HPDE6-E6E7 (cell line): Measurements from ENCODE around the gene TAF4B.
"Not testable (repeated sequence)": the region's sequence is repeated elsewhere in the genome, so short reads cannot be mapped to it uniquely, and the experiment has no call there.

Experiments used
- DNase-seq: peaks from one replicate; pipeline ENCODE4 v3.0.0; 2011; ENCODE audit warnings: missing footprints; ENCODE audit errors: extremely low spot score

TAF4B gene

DNA sequence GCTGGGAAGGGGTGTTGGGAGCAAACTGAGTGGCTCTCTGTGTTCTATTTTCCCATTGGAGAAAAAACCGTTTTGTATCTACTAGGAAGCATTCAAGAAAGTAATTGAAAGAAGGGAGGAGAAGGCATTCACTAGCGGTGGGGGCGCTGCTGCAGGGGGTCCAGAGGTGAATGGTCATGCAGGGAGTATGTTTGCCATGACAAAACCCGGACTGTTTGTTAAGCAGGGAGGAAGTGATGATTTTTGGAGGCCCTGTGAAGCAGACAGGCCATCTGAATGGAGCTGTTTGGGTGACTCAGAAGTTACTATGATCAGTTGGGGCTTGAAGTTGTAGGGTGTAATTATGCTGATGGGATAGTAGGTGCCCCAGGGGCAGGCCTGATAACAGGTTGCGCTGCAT, 7.0 kb downstream of the TAF4B start:
- DNase-seq: no peak

GRCh38 chr18:26237363-26237762, 11.1 kb downstream of the TAF4B start:
- not testable (repeated sequence) for DNase-seq

DNA sequence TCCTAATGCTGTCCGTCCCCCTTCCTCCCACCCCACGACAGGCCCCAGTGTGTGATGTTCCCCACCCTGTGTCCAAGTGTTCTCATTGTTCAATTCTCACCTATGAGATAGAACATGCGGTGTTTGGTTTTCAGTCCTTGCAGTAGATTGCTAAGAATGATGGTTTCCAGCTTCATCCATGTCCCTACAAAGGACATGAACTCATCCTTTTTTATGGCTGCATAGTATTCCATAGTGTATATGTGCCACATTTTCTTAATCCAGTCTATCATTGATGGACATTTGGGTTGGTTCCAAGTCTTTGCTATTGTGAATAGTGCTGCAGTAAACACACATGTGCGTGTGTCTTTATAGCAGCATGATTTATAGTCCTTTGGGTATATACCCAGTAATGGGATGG, 12.5 kb downstream of the TAF4B start:
- not testable (repeated sequence) for DNase-seq

GRCh38 chr18:26242392-26242791, 16.1 kb downstream of the TAF4B start:
- not testable (repeated sequence) for DNase-seq

GRCh38 chr18:26245434-26245833, 19.2 kb downstream of the TAF4B start:
- not testable (repeated sequence) for DNase-seq

- no peak for DNase-seq
Measured at GRCh38 chr18:26252411-26252810, 26.2 kb downstream of the TAF4B start.

DNA sequence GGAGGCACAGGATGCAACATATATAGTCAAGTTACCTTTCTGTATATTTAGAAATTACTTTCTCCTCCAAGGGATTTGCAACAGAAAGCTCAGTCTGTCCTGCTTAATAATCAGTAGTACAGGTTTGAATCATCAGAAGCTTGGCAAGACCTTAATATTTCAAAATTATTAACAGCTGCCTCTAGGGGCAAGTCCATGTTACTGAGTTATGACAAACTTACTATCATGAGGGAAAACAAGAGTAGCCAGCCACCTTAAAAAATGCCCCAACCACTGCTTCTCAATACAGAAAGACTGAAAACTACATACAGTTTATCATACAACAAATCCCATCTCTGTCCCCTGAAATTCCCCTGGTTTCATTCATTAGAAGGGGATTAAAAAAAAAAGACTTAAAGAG, 28.6 kb downstream of the TAF4B start:
- DNase-seq: not testable (repeated sequence)

- no peak for DNase-seq
Measured at GRCh38 chr18:26255695-26256622, 29.7 kb downstream of the TAF4B start.

GRCh38 chr18:26258711-26259110, 32.5 kb downstream of the TAF4B start:
- DNase-seq: no peak

DNA sequence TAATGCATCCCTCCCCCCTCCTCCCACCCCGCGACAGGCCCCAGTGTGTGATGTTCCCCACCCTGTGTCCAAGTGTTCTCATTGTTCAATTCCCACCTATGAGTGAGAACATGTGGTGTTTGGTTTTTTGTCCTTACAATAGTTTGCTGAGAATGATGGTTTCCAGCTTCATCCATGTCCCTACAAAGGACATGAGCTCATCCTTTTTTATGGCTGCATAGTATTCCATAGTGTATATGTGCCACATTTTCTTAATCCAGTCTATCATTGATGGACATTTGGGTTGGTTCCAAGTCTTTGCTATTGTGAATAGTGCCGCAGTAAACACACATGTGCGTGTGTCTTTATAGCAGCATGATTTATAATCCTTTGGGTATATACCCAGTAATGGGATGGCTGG, 33.2 kb downstream of the TAF4B start:
- DNase-seq: not testable (repeated sequence)

- DNase-seq: no peak
Measured at GRCh38 chr18:26262156-26262555, 35.9 kb downstream of the TAF4B start.

GRCh38 chr18:26267357-26267930, 41.2 kb downstream of the TAF4B start:
- DNase-seq: no peak

- DNase-seq: peak; percentile 13
Measured at GRCh38 chr18:26268454-26268853, 42.2 kb downstream of the TAF4B start.

DNA sequence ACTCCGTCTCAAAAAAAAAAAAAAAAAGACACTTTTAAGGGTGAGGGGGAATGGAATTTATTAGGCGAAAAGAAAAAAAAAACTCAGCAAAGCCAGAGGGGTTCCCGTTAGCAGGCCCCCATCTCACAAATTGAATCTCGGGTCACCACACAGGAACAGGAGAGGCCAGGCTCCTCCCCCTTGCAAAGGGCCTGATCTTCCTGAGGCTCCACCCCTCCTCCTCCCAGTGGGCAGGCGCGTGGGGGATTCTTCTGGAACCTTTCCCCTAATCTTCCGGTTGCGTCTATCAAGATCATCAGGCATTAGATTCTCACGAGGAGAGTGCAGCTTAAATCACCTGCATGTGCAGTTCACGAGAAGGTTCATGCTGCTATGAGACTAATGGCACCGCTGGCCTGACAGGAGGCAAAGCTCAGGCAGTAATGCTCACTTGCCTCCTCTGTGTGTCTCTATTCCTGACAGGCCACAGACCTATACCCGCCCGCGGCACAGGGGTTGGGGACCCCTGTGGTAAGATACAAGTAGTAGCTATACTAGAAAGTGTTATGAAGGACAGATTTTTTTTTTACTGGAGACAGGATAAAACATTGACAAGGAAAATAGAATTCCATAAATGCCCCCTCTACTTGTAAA, 45.8 kb downstream of the TAF4B start:
- DNase-seq: no peak

GRCh38 chr18:26277374-26277773, 51.1 kb downstream of the TAF4B start:
- no peak for DNase-seq

GRCh38 chr18:26279428-26279827, 53.2 kb downstream of the TAF4B start:
- no peak for DNase-seq

DNA sequence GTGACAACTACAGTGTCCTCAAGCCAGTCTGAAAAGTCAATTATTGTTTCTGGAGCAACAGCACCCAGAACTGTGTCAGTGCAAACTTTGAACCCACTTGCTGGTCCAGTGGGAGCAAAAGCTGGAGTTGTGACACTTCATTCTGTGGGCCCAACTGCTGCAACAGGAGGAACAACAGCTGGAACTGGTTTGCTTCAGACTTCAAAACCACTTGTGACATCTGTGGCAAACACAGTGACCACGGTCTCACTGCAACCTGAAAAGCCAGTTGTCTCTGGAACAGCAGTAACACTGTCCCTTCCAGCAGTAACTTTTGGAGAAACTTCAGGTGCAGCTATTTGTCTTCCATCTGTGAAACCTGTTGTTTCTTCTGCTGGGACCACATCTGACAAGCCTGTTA, 59.8 kb downstream of the TAF4B start:
- no peak for DNase-seq

- no peak for DNase-seq
Measured at GRCh38 chr18:26287644-26288043, 61.4 kb downstream of the TAF4B start.

GRCh38 chr18:26290385-26290784, 64.1 kb downstream of the TAF4B start:
- no peak for DNase-seq

DNA sequence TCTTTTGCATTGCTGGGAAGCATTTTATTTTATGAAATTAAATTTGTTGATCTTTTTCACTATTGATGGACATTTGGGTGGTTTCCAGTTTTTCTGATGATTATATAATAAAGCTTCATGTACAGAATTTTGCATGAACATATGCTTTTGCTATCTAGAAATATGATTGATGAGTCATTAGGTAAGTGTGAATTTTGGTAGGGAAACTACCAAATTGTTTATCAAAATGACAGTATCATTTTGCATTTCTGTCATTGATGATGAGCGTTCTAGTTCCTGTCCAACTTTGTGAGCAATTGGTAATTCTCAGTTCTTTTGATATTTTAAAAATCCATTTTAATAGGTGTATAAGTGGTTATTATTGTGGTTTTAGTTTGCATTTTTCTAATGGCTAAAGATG, 67.7 kb downstream of the TAF4B start:
- DNase-seq: no peak

DNA sequence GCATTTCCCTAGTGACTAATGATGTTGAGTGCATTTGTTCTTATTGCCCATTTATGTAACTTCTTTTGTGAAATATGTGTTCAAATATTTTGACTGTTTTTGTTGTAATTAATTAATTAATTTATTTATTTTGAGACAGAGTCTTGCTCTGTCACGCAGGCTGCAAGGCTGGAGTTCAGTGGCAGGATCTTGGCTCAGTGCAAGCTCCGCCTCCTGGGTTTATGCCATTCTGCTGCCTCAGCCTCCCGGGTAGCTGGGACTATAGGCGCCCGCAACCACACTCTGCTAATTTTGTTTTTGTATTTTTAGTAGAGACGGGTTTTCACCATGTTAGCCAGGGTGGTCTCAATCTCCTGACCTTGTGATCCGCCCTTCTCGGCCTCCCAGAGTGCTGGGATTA, 71.9 kb downstream of the TAF4B start:
- DNase-seq: no peak

DNA sequence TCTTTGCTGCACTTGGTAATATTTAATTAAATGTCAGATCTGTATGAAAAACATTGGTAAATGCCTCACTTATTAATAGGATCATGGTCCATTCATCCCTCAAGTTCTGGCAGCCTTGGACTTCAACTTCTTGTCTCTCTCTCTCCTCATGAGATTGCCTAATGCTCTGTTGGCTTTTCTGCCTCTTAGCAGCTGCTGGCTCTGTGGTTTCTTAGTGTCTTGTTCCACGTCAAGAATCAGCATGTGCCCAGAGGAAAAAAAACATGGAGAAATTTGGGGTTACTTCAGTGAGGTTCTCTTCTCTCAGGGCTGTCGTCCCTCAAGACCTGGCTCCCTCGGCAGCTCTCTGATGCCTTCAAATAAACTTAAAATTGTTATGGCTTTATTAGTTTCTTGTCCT, 75.4 kb downstream of the TAF4B start:
- DNase-seq: no peak

- DNase-seq: not testable (repeated sequence)
Measured at GRCh38 chr18:26303222-26303621, 77.0 kb downstream of the TAF4B start.
